SK-N-SH (cell line): ENCODE measurements around the gene ENTPD8. TPM values are rescaled to one million over a fixed set of nuclear protein-coding genes. Genes with fewer than 3 reads are reported as not detected.
"Not testable (repeated sequence)": the region's sequence is repeated elsewhere in the genome, so short reads cannot be mapped to it uniquely, and the experiment has no call there.

ENCODE experiments used
- CTCF ChIA-PET: fragments of 300-600, 350-600 bp; formaldehyde crosslinking; extraction: SDS; loops from one replicate; lab custom pipeline; 2021; lab: Yijun Ruan, JAX
- POLR2A ChIA-PET: fragments of 350-600 bp; sonication (Branson Sonifier 250); formaldehyde crosslinking; extraction: SDS; loops from one replicate; lab custom pipeline; 2020; ENCODE audit warnings: antibody characterized with exemption, inconsistent platforms; lab: Yijun Ruan, JAX
- DNase-seq: peaks from one replicate; pipeline ENCODE4 v3.0.0; 2012
- H2AFZ ChIP-seq: fragments of 200-600 bp; sonication (generic); 2 replicates; pipeline ENCODE4 v1.8.1; 2016; ENCODE audit warnings: antibody characterized with exemption, mild to moderate bottlenecking, low read depth
- H3F3A ChIP-seq: fragments of 200-600 bp; sonication (generic); replicated peaks from 2 replicates; pipeline ENCODE3; 2016; ENCODE audit warnings: antibody characterized with exemption, mild to moderate bottlenecking; ENCODE audit not compliant: insufficient read depth
- H3K27ac ChIP-seq, 2 experiments: fragments of 200-500 bp in 1 of 2; fragments of 200-600 bp in 1 of 2; sonication (Bioruptor generic) in 1 of 2; sonication (generic), shearing (Covaris generic) in 1 of 2; 2 replicates each; pipeline versions ENCODE4 v1.5.1 to v1.6.1; 2014 to 2016; ENCODE audit warnings: low read depth in 2 of 2, inconsistent platforms in 1 of 2, low read length in 1 of 2, mild to moderate bottlenecking in 1 of 2, mixed read lengths in 1 of 2
- H3K27me3 ChIP-seq: fragments of 200-600 bp; sonication (generic), shearing (Covaris generic); 2 replicates; pipeline ENCODE4 v1.6.1; 2016; ENCODE audit warnings: mixed run types; ENCODE audit not compliant: insufficient read depth
- H3K36me3 ChIP-seq, 2 experiments: fragments of 200-500 bp in 1 of 2; fragments of 200-600 bp in 1 of 2; sonication (Bioruptor generic) in 1 of 2; sonication (generic) in 1 of 2; replicated peaks in 1 of 2; 2 replicates each; pipeline versions ENCODE3 to v1.5.1; 2014 to 2016; ENCODE audit warnings: low read length in 1 of 2, mild to moderate bottlenecking in 1 of 2; ENCODE audit not compliant: insufficient read depth in 2 of 2, control insufficient read depth in 1 of 2
- H3K4me1 ChIP-seq, 2 experiments: fragments of 200-500 bp in 1 of 2; fragments of 200-600 bp in 1 of 2; sonication (Bioruptor generic) in 1 of 2; sonication (generic), shearing (Covaris generic) in 1 of 2; 2 replicates each; pipeline versions ENCODE4 v1.5.1 to v1.6.1; 2014 to 2016; ENCODE audit warnings: low read depth in 1 of 2, low read length in 1 of 2, mixed run types in 1 of 2; ENCODE audit not compliant: insufficient read depth in 2 of 2, control insufficient read depth in 1 of 2
- H3K4me2 ChIP-seq: fragments of 200-600 bp; sonication (generic), shearing (Covaris generic); 2 replicates; pipeline ENCODE4 v1.6.1; 2017; ENCODE audit warnings: mixed run types
- H3K4me3 ChIP-seq, 2 experiments: fragments of 200-500 bp in 1 of 2; fragments of 200-600 bp in 1 of 2; sonication (Bioruptor generic) in 1 of 2; sonication (generic), shearing (Covaris generic) in 1 of 2; 2 replicates each; pipeline versions ENCODE4 v1.5.1 to v1.8.1; 2014 to 2016; ENCODE audit warnings: low read depth in 2 of 2, inconsistent platforms in 1 of 2, low read length in 1 of 2, mild to moderate bottlenecking in 1 of 2, mixed read lengths in 1 of 2, moderate library complexity in 1 of 2
- H3K79me2 ChIP-seq: fragments of 200-600 bp; sonication (generic); 2 replicates; pipeline ENCODE4 v1.8.1; 2017; ENCODE audit warnings: mild to moderate bottlenecking; ENCODE audit not compliant: insufficient read depth
- H3K9ac ChIP-seq: fragments of 200-600 bp; sonication (generic); 2 replicates; pipeline ENCODE4 v1.6.1; 2017; ENCODE audit warnings: mixed run types
- H3K9me2 ChIP-seq: fragments of 200-600 bp; sonication (generic); 2 replicates; pipeline ENCODE4 v1.6.1; 2017; ENCODE audit warnings: mixed run types
- H3K9me3 ChIP-seq: fragments of 200-600 bp; sonication (generic); 2 replicates; pipeline ENCODE4 v1.6.1; 2017; ENCODE audit warnings: mixed run types, mild to moderate bottlenecking, moderate library complexity
- H4K20me1 ChIP-seq: fragments of 200-600 bp; sonication (generic); 2 replicates; pipeline ENCODE4 v1.6.1; 2017; ENCODE audit warnings: mild to moderate bottlenecking, mixed run types; ENCODE audit not compliant: insufficient read depth
- CHD2 ChIP-seq: fragments of 150-350 bp; IDR thresholded peaks from 2 replicates; pipeline ENCODE4 v1.6.1; 2018; ENCODE audit warnings: low read length; ENCODE audit not compliant: partially characterized antibody
- ELF1 ChIP-seq: IDR thresholded peaks from 2 replicates; pipeline ENCODE4 v1.4.0; 2012
- EZH2phosphoT487 ChIP-seq: fragments of 200-600 bp; sonication (generic); IDR thresholded peaks from 2 replicates; pipeline ENCODE4 v1.6.1; 2017; ENCODE audit warnings: low read depth, mixed run types, mild to moderate bottlenecking, antibody characterized with exemption, moderate library complexity, borderline replicate concordance
- FOXJ3 ChIP-seq: sonication (generic); formaldehyde crosslinking; IDR thresholded peaks from 2 replicates; pipeline ENCODE4 v1.5.1; 2020; ENCODE audit warnings: mild to moderate bottlenecking, missing genetic modification reagents
- MXI1 ChIP-seq: IDR thresholded peaks from 2 replicates; pipeline ENCODE4 v1.6.1; 2012; ENCODE audit warnings: mild to moderate bottlenecking, low read depth, low read length, improper control_type of control experiment
- SIN3A ChIP-seq: IDR thresholded peaks from 2 replicates; pipeline ENCODE4 v1.6.1; 2012; ENCODE audit warnings: low read depth, mild to moderate bottlenecking, low read length, moderate library complexity, borderline replicate concordance
- SMC3 ChIP-seq: IDR thresholded peaks from 2 replicates; pipeline ENCODE4 v1.6.1; 2012; ENCODE audit warnings: low read depth, low read length, improper control_type of control experiment
- TEAD4 ChIP-seq: IDR thresholded peaks from 2 replicates; pipeline ENCODE4 v1.4.0; 2012; ENCODE audit warnings: mild to moderate bottlenecking, borderline replicate concordance; ENCODE audit not compliant: insufficient read depth
- YY1 ChIP-seq: IDR thresholded peaks from 2 replicates; pipeline ENCODE4 v1.4.0; 2012; ENCODE audit warnings: low read depth, mild to moderate bottlenecking
- ZBTB33 ChIP-seq: IDR thresholded peaks from 2 replicates; pipeline ENCODE4 v1.4.0; 2012; ENCODE audit warnings: low read depth, borderline replicate concordance
- WGBS: methylation state at CpG from one replicate; pipeline ENCODE4 v1.1.6; 2017; ENCODE audit warnings: low lambda C conversion rate; 5-methylcytosine and 5-hydroxymethylcytosine counted together
- polyA plus RNA-seq, 3 experiments: library from polyadenylated mRNA; depleted of rRNA; stranded (reverse); fragments of >200 nt; gene quantifications; 2 replicates each; pipeline ENCODE4 v1.2.3, GENCODE V29; 2012

Gene ENTPD8
- polyA plus RNA-seq, 1 of the 3 experiments (the other 2 are of a cell fraction): 0.30 TPM

- H4K20me1 ChIP-seq: peaks cover 15% of the 10 kb centered on the region
Observed at GRCh38 chr9:137452761-137453642, 11.8 kb upstream of the ENTPD8 start.

GRCh38 chr9:137452006-137452760 is 11.0 kb upstream of the ENTPD8 start:
- Histone ChIP-seq H3K27me3 (no peaks in the 10 kb centered on the region), H3K9me2 (no peaks in the 10 kb centered on the region), H3K36me3 (peaks cover 3 to 44% of the 10 kb centered on the region in 2 experiments), H3K4me3 (no peak overlapping the region), H3K9me3 (no peaks in the 10 kb centered on the region), H3K4me2 (no peak overlapping the region), H3K79me2 (no peaks in the 10 kb centered on the region), H3K9ac (no peak overlapping the region), H3F3A (no peaks in the 10 kb centered on the region), H3K27ac (no peak overlapping the region; a peak in 1 of 4 replicates), H4K20me1 (peaks cover 7% of the 10 kb centered on the region), H3K4me1 (peaks cover 7 to 33% of the 10 kb centered on the region in 2 experiments; a peak in 3 of 4 replicates), H2AFZ (no peak overlapping the region)
- no peak for DNase-seq
- ChIA-PET POLR2A (interaction anchor here (1.3 kb wide), 1 partner anchor 29 kb away, joined by 3 read pairs; the partner anchor contains the start of genes EXD3 and NOXA1), CTCF (no interaction called here)
- TF ChIP-seq SIN3A: no peak
- no peak for TF ChIP-seq EZH2phosphoT487
- no peak for TF ChIP-seq SMC3
- TF ChIP-seq ELF1: no peak
- TF ChIP-seq MXI1: no peak
- TF ChIP-seq TEAD4: no peak
- whole genome bisulfite sequencing: 96% methylated on average over 11 of the region's 17 CpGs

More at GRCh38 chr9:137452761-137453642, 11.8 kb upstream of the ENTPD8 start:
- ChIA-PET POLR2A (interaction anchor here (1.3 kb wide), 1 partner anchor 30 kb away, joined by 3 read pairs; the partner anchor contains the start of genes EXD3 and NOXA1), CTCF (interaction anchor here (5.7 kb wide), 1 partner anchor 8 kb away, joined by 53 read pairs; the partner anchor contains the start of gene ENTPD8)
- Histone ChIP-seq H3K27me3 (no peaks in the 10 kb centered on the region), H3K4me1 (peaks cover 13 to 42% of the 10 kb centered on the region in 2 experiments), H3K79me2 (peaks cover 5% of the 10 kb centered on the region; the same call in 1 of the 2 replicates), H3F3A (no peaks in the 10 kb centered on the region), H3K9me3 (no peaks in the 10 kb centered on the region), H3K9me2 (no peaks in the 10 kb centered on the region), H3K27ac (no peak overlapping the region; a peak in 1 of 4 replicates), H3K4me2 (no peak overlapping the region), H3K36me3 (peaks cover 3 to 45% of the 10 kb centered on the region in 2 experiments), H2AFZ (no peak overlapping the region), H3K9ac (no peak overlapping the region), H3K4me3 (no peak overlapping the region)
- DNase-seq: no peak
- TF ChIP-seq FOXJ3 (CRISPR knock-in tag) (no peak), CHD2 (no peak), ZBTB33 (no peak), YY1 (no peak), SIN3A (no peak)
- 89% methylated on average over 11 of the region's 43 CpGs for WGBS

GRCh38 chr9:137451264-137452005 is 10.3 kb upstream of the ENTPD8 start:
- H3K9me3 ChIP-seq, DNase-seq, H3K79me2 ChIP-seq, CTCF ChIA-PET, H2AFZ ChIP-seq, H3K9me2 ChIP-seq, H3F3A ChIP-seq, H3K27me3 ChIP-seq, H3K4me3 ChIP-seq, POLR2A ChIA-PET, H3K27ac ChIP-seq, H4K20me1 ChIP-seq, H3K9ac ChIP-seq, H3K4me2 ChIP-seq: not testable (repeated sequence)
- 98% methylated on average over 29 of the region's 31 CpGs for WGBS
- peaks cover 2 to 26% of the 10 kb centered on the region in 2 experiments; a peak in 3 of 4 replicates for H3K4me1 ChIP-seq
- peaks cover 3 to 38% of the 10 kb centered on the region in 2 experiments for H3K36me3 ChIP-seq
